Neutrophil (primary cell): ENCODE data around the gene B4GAT1.
"Not testable (repeated sequence)": the region's sequence is repeated elsewhere in the genome, so short reads cannot be mapped to it uniquely, and the experiment has no call there.

ENCODE experiments used
- H3K27ac ChIP-seq: fragments of 200-600 bp; sonication (generic); 2 replicates; pipeline ENCODE4 v1.5.1; 2016; ENCODE audit warnings: mild to moderate bottlenecking, moderate library complexity
- H3K27me3 ChIP-seq: fragments of 200-600 bp; sonication (generic); 2 replicates; pipeline ENCODE4 v1.6.0; 2016; ENCODE audit warnings: mild to moderate bottlenecking
- H3K36me3 ChIP-seq: fragments of 200-600 bp; sonication (generic); 2 replicates; pipeline ENCODE4 v1.5.1; 2017
- H3K4me1 ChIP-seq, 2 experiments: fragments of 200-600 bp in 1 of 2; sonication (generic) in 1 of 2; 1 replicate in 1 of 2; 2 replicates in 1 of 2; pipeline versions ENCODE4 v1.5.1 to v1.6.1; 2013 to 2016; ENCODE audit warnings: low read depth in 1 of 2, low read length in 1 of 2, mild to moderate bottlenecking in 1 of 2, moderate library complexity in 1 of 2; ENCODE audit not compliant: control insufficient read depth in 1 of 2, insufficient read depth in 1 of 2
- H3K4me3 ChIP-seq, 2 experiments: fragments of 200-600 bp in 1 of 2; sonication (generic) in 1 of 2; 1 replicate in 1 of 2; 2 replicates in 1 of 2; pipeline ENCODE4 v1.5.1; 2013 to 2016; ENCODE audit warnings: low read depth in 1 of 2, low read length in 1 of 2, mild to moderate bottlenecking in 1 of 2, moderate library complexity in 1 of 2
- H3K9me3 ChIP-seq: fragments of 200-600 bp; sonication (generic); 2 replicates; pipeline ENCODE4 v1.5.1; 2016
- TF ChIP-seq, protein P1 (sequence below): fragments of 200-600 bp; sonication (generic); IDR thresholded peaks from 2 replicates; pipeline ENCODE4 v1.5.1; 2016; ENCODE audit warnings: antibody characterized with exemption

Gene B4GAT1

DNA sequence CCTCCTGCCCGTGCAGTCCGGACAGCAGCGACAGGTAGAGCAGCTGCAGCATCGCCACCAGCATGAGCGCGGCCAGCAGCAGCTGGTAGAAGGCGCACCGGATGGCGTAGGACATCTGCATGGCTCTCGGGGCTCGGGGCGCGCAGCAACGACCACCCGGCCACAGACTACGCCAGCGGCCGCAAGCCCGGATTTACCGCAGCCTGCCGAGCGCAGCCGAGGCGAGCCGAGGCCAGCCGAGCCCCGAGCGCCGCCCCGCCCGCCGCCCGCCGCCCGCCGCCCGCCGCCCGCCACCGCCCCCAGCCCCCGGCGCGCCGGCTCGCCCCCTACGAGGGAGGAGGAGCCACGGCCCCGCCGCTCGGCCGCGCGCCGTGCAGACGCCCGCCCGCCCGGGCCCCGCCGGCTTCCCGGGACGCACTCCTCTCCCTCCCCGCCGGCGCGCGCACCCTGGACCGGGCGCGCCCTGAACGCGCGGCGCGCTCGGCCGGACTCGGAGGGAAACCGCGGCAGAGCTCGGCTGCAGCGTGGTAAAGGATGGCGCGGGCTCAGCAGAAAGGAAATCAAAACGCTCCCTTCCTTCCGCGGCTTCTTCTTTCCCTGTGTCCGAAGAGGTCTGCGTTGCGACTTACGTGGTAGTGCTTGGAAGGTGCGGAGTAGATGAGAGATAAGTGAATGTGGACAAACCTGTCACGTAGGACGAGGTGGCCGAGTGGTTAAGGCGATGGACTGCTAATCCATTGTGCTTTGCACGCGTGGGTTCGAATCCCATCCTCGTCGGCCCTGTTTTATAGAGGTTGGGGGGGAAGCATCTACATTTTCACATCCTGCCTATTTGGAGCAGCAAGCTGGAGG, at the start of gene B4GAT1:
TSS of gene B4GAT1 (minus strand) at position 205 of the 852 bp plus-strand sequence. CDS start at position 121, 84 bp downstream.
- TF ChIP-seq, protein P1, sequence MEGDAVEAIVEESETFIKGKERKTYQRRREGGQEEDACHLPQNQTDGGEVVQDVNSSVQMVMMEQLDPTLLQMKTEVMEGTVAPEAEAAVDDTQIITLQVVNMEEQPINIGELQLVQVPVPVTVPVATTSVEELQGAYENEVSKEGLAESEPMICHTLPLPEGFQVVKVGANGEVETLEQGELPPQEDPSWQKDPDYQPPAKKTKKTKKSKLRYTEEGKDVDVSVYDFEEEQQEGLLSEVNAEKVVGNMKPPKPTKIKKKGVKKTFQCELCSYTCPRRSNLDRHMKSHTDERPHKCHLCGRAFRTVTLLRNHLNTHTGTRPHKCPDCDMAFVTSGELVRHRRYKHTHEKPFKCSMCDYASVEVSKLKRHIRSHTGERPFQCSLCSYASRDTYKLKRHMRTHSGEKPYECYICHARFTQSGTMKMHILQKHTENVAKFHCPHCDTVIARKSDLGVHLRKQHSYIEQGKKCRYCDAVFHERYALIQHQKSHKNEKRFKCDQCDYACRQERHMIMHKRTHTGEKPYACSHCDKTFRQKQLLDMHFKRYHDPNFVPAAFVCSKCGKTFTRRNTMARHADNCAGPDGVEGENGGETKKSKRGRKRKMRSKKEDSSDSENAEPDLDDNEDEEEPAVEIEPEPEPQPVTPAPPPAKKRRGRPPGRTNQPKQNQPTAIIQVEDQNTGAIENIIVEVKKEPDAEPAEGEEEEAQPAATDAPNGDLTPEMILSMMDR, result no peak
- H3K4me3 ChIP-seq, result peak within 1 kb of the TSS; percentile 49 to 54

DNA sequence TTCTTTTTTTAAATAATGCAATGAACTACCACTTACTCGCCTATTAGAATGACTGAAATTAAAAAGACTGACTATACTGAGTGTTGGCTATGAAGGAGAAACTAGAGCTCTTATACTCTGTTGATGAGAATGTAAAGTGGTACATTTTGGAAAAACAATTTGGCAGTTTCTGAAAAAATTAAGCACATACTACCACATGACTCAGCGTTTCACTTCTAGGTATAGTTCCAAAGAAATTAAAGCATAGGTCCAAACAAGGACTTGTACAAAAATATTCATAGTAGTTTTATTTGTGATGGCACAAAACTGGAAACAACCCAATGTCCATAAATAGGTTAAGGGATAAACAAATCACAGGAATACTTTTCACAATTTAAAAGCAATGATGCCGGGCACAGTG, 46.5 kb upstream of the B4GAT1 start:
- TF ChIP-seq, protein P1, result no peak
- Histone ChIP-seq H3K4me3 (no peak overlapping the region), H3K27ac (no peak overlapping the region), H3K27me3 (peaks cover 40% of the 10 kb centered on the region), H3K36me3 (no peaks in the 10 kb centered on the region), H3K4me1 (no peaks in the 10 kb centered on the region), H3K9me3 (no peaks in the 10 kb centered on the region)

More for the DNA sequence above, at the start of gene B4GAT1:
- Histone ChIP-seq H3K9me3 (no peaks in the 10 kb centered on the region), H3K4me1 (peaks cover 31% of the 10 kb centered on the region in 2 experiments), H3K27me3 (peaks cover 50% of the 10 kb centered on the region), H3K36me3 (peaks cover 9% of the 10 kb centered on the region), H3K27ac (no peak within 1 kb of the TSS)

DNA sequence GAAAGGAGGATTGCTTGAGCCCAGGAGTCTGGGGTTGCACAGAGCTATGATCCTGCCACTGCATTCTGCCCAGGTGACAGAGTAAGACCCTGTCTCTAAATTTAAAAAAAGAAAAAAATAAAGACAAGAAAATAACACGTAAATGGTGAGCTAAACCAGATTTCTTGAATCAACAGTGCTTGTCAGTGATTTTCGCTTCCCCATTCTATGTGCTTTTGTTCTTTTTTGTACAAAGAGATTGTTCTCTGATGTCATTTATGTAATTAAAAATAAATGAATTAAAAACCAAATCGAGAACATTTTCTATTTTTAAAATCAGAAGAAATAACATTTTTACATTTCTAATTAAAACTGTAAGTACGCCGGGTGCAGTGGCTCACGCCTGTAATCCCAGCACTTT, 43.9 kb upstream of the B4GAT1 start:
- Histone ChIP-seq H3K36me3 (no peaks in the 10 kb centered on the region), H3K4me3 (no peak overlapping the region), H3K4me1 (peaks cover 2% of the 10 kb centered on the region in 2 experiments), H3K9me3 (no peaks in the 10 kb centered on the region), H3K27me3 (peaks cover 45% of the 10 kb centered on the region), H3K27ac (no peak overlapping the region)
- TF ChIP-seq, protein P1, result no peak

DNA sequence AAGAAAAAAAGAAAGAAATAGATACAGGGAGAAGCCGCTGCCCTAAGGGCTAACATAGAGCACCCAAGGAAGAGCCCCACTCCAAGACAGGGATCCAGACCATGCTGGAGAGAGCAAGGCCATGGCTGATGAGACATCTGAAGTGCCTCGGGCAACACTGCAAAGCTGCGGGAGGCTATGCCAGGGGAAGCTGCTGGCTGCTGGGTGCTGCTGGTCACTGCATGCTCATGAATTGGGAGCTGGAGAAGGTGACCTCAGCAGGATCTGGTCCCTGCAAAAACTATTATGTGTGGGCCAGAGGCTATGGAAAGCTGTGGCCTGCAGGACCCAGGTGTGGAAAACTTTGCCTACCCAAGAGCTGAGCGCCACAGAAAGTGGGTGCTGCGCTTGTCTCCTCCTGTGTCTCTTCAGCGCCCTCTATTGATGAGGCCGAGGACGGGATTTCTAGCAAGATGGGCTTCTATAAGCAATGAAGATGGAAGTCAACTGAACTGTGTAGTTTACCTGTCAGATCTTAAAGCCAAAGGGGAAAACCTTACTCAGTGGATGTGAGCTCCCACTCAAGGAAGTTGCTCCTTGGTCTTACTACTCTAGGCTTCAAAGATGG, 41.5 kb upstream of the B4GAT1 start:
- H3K9me3 ChIP-seq, result no peaks in the 10 kb centered on the region
- no peaks in the 10 kb centered on the region for H3K36me3 ChIP-seq
- TF ChIP-seq, protein P1, result peak; percentile 23
- no peak overlapping the region for H3K4me3 ChIP-seq
- H3K27ac ChIP-seq, result no peak overlapping the region
- H3K27me3 ChIP-seq, result peaks cover 41% of the 10 kb centered on the region
- H3K4me1 ChIP-seq, result peaks cover 6% of the 10 kb centered on the region in 2 experiments

DNA sequence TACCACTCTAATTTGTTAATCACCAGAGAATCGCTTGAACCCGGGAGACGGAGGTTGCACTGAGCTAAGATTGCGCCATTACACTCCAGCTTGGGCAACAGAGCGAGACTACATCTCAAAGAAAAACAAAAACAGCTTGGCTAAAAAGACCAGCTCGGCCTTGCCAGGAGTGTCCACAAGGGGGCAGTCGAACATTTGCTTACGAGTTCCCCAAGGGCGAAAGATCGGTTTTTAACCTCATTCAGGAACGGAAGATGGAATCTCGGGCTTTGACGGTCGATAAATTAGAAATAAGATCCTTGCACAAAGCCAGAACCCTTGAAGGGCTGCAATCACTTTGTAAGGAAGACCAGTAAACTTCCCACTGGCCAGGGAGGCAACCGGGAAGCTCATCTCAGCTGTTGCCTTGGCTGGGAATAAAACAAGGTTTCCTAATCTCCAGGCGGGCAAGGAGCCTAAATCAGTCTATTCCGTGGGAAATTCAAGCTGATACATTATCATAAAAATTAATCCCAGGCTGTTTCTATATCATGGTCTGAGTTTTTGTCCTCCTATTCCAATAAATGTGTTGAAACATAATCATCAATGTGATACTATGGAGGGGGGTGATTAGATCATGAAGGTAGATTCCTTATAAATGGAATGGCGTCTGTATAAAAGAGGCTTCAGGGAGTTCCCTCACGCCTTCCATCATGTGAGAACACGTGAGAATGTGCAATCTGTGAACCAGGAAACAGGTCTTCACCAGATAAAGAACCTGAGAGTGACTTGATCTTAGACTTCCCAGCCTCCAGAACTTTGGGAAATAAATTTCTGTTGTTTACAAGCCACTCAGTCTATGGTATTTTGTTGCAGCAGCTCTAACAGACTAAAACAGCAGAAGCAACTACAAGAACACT, 39.0 kb upstream of the B4GAT1 start:
- H3K4me3 ChIP-seq, result no peak overlapping the region

DNA sequence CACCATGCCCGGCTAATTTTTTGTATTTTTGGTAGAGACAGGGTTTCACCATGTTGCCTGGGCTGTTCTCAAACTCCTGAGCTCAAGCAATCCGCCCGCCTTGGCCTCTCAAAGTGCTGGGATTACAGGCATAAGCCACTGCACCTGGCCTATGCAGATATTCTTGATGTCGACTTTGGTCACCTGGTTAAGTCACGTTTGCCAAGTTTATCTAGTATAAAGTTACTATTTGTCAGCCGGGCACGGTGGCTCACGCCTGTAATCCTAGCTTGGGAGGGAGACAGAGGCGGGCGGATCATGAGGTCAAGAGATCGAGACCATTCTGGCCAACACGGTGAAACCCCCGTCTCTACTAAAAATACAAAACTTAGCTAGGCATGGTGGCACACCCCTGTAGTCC, 36.9 kb upstream of the B4GAT1 start:
- H3K4me1 ChIP-seq, H3K27ac ChIP-seq, H3K36me3 ChIP-seq, H3K4me3 ChIP-seq, H3K9me3 ChIP-seq: not testable (repeated sequence)
- H3K27me3 ChIP-seq, result peaks cover 45% of the 10 kb centered on the region

More for the DNA sequence above, 39.0 kb upstream of the B4GAT1 start:
- peaks cover 6% of the 10 kb centered on the region in 2 experiments for H3K4me1 ChIP-seq
- H3K9me3 ChIP-seq, result no peaks in the 10 kb centered on the region
- TF ChIP-seq, protein P1, result peak; percentile 86
- H3K36me3 ChIP-seq, result no peaks in the 10 kb centered on the region
- peaks cover 33% of the 10 kb centered on the region for H3K27me3 ChIP-seq
- H3K27ac ChIP-seq, result no peak overlapping the region

DNA sequence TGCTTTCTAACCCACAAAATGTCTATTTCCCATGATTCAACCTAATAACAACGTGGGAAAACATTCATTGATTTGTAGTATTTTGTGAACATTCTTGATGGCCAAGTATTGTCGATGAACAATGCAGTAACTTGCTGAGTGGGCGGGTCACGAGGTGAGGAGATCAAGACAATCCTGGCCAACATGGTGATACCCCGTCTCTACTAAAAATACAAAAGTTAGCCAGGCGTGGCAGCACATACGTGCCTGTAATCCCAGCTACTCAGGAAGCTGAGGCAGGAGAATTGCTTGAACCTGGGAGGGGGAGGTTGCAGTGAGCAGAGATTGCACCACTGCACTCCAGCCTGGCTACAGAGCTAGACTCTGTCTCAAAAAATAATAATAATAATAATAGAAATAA, 32.8 kb upstream of the B4GAT1 start:
- H3K27ac ChIP-seq, H3K4me1 ChIP-seq, H3K4me3 ChIP-seq, H3K9me3 ChIP-seq, H3K36me3 ChIP-seq: not testable (repeated sequence)
- H3K27me3 ChIP-seq, result peaks cover 60% of the 10 kb centered on the region
